ENCODE measurements around the gene NR2E1. TPM values are rescaled to one million over a fixed set of nuclear protein-coding genes. Genes with fewer than 3 reads are reported as not detected.

NR2E1 gene
- not detected in 2 replicates for total RNA-seq

DNA sequence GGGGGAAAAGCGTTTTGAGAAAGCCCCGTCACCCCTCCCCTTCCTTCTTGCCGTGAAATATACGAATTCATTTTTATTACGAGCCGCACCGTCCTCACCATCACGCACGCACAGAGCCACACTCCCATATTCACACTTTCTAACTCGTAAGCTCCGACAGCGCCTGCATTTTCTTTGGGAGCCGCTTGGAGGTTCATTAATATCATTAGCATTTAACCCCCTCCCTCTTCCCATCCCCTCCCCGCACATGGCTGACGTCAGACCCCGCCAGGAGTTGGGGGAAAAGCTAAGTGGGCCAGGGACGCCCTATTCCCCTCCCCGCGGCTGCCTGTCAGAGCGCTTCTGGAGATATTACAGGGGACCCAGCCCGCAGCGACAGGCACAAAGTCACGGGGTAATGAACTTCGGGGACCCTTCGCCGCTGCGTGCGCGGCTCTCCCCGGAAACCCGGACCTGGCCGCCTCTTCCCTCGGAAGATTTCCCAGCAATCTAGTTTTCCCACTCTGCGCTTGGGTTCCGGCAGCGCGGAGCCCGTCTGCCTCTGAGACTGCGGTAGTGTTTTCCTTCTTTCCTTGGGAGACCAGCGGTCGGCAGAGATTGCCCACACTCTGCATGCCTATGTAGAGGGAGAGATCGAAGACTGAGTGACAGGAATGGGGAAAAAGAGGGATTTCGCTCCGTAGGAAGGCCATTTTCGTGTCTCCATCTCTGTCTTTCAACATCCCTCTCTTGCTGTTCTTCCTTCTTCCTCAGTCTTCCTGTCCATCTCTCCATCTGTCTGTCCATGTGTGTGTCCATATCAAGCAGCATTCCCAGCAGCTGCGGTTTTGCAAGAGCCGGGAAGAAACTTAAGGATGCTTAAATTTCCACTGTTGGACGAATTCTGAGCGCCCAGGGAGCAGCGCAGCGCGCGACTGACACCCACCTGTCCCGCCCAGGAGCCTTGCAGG lies at the start of gene NR2E1:
Gene NR2E1, plus strand, starts transcription at position 309 of the 950 bp plus-strand sequence. CDS start 744 bp downstream, outside the sequence.
- DNase-seq (ENCODE audit: low read depth) = no peak

GRCh38 chr6:108116546-108117426 lies 49.0 kb upstream of the NR2E1 start:
- DNase-seq (ENCODE audit: low read depth) = no peak

DNA sequence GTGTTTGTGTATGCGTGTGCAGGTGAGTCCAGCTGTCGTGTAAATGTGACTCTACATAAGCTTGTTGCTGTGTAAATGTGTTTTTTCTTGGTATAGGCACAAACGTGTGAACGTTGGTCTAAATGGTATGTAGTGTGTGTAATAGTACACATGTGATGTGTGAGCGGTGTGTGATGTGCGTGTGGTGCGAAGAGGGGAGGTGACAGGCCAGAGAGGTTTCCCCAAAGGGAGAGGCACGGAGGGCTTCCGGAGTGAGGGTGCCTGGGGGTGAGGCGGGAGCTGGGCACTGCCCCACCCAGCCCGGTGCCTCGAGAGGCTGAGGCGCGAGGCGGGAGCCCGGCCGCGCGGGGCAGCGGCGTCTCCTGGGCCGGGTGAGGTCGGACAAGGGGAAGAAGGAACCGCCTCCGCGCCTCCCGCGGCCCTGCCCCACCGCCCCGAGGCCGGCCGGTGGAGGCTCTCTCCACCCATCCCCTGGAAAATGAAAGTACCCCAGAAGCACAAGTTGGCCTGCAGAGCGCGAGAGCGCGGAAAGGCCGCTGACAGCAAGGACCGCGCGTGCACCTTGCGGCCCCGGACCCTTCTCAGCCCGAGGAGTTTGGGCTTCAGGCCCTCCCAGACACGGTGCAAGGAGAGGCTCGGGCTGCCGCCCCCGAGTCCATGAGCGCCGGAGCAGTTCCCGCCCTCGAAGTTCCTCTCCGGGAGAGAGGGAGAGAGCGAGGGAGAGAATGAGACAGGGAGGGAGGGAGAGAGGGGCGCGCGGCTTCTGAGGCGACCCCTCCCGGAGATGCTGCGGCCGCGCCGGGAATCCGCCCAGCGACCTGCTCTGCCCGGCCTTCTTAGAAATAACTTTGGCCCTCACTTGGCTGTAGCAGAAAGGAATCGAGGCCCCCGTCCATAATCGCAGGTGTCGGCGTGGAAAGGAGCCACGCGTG lies 48.1 kb upstream of the NR2E1 start:
- DNase-seq (ENCODE audit: low read depth) = no peak

DNA sequence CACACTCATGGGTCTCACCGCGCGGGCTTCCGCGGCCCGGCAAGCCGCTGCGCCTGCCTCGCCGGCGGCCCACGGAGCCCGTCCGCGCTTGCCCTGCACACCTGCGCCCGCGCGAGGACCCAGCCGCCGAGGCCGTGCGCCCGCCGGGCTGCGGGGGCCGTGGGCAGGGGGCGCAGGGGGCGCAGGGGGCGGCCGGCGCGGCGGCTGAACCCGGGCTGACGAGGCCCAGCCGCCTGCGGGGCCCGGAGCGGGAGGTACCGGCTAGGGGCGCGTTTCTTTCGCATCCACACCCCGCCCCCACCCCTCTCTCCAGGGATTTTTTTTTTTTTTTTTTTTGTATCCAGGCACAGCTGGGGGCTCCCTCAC lies 47.5 kb upstream of the NR2E1 start:
- DNase-seq (ENCODE audit: low read depth) = no peak

- DNase-seq (ENCODE audit: low read depth) = no peak
These were observed 46.7 kb upstream of the NR2E1 start for GRCh38 chr6:108118810-108119768.

DNA sequence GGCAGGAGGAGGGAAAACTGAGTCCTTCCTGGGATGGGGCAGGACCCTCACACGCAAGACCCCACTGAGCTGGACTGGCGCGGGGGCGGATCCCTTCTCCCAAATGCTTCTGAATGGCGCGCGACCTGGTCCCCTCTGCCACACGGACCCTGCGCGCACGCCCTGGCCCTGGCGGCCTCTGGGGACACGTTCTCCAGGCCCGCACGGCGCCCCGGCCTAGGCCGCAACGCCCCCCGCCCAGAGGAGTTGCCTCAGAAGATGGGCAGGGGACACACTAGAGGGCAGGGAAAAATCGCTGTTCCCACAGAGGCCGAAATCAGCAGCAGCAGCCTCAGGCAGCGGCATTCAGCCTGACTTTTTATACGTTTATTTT lies 46.1 kb upstream of the NR2E1 start:
- no peak for DNase-seq (ENCODE audit: low read depth)

- no peak for DNase-seq (ENCODE audit: low read depth)
These were observed 45.5 kb upstream of the NR2E1 start for GRCh38 chr6:108120311-108120710.

DNA sequence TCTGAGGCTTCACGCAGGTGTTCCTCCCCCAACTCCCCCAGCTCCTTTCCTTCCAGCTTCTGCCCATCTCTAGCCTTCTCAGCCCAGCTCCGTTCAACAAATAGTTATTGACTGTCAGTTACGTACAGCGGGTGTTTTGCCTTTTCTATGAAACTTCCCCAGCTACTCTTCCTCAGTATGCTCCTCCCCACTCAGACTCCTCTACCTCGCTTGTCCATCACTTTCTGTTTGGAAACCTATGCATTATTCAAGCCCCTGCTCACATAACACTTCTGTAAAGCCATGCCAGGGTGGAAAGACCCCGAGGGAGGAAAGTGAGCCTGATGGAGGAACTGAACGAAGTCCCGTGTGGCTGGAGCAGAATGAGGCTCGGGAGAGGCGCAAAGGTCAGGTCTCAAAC lies 44.2 kb upstream of the NR2E1 start:
- no peak for DNase-seq (ENCODE audit: low read depth)

GRCh38 chr6:108123481-108123929 lies 42.3 kb upstream of the NR2E1 start:
- DNase-seq (ENCODE audit: low read depth) = no peak

- no peak for DNase-seq (ENCODE audit: low read depth)
These were observed 41.9 kb upstream of the NR2E1 start for GRCh38 chr6:108123946-108124345.

- no peak for DNase-seq (ENCODE audit: low read depth)
These were observed 38.8 kb upstream of the NR2E1 start for GRCh38 chr6:108127056-108127455.

DNA sequence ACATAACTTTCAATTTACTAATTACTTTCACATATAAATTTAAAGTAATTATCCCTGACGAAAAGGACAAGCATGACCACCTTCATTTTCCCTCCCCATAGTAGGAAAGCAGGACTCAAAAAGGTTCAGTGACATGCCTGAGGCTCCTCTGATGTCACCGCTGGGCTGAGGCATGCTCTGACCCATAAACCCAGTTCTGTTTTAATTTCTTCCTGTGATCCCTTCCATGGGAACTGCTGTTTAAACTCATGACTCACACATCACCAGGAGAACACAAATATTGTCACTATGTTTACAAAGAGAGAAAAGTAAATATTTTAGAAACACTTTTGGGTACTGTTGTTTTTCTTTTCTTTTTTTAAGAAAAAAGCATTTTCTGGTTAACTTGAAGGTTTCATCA lies 38.0 kb upstream of the NR2E1 start:
- peak; percentile 86 for DNase-seq (ENCODE audit: low read depth)

DNA sequence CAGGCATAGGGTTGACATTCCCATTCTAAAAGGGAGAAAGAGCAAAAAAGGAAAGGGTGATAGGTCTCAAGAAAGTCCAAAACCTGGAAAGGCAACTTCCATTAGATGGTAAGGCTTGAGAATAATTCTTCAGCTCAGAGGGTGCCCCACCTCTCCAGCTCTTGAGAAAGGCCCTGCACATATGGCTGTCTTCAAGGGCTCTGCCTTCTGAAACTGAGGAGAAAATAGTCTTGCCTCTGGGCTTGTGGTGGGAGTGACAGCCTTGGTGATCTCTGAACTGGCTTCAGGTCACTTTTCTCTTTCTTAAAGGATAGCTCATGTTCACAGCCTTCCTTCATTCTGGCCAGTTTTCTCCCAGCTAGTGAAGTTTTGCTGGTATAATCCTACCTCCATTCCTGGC lies 35.6 kb upstream of the NR2E1 start:
- no peak for DNase-seq (ENCODE audit: low read depth)

DNA sequence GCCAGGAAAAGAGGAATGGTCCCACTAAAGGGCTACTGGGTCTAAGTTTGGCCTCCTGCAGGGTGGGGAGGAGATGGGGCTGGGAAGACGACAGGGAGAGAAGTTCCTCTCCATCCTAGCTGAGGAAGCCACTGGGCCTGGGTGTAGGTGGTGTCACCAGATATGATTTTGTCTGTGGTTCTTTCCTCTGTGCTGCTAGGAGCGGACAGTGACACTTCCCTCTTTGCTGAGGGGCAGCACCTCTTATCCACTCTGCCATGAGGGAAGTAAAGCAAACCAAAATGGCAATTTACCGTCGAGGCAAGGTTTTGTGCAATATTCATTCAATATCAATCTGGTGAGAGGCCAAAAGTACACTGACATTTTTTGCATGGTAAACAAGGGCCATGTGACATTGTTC lies 33.0 kb upstream of the NR2E1 start:
- DNase-seq (ENCODE audit: low read depth) = no peak

- peak; percentile 78 for DNase-seq (ENCODE audit: low read depth)
These were observed 32.1 kb upstream of the NR2E1 start for GRCh38 chr6:108133594-108134179.

GRCh38 chr6:108134213-108134970 lies 31.4 kb upstream of the NR2E1 start:
- no peak for DNase-seq (ENCODE audit: low read depth)

- no peak for DNase-seq (ENCODE audit: low read depth)
These were observed 23.6 kb upstream of the NR2E1 start for GRCh38 chr6:108142240-108142639.

- DNase-seq (ENCODE audit: low read depth) = no peak
These were observed 20.2 kb upstream of the NR2E1 start for GRCh38 chr6:108145639-108146038.

DNA sequence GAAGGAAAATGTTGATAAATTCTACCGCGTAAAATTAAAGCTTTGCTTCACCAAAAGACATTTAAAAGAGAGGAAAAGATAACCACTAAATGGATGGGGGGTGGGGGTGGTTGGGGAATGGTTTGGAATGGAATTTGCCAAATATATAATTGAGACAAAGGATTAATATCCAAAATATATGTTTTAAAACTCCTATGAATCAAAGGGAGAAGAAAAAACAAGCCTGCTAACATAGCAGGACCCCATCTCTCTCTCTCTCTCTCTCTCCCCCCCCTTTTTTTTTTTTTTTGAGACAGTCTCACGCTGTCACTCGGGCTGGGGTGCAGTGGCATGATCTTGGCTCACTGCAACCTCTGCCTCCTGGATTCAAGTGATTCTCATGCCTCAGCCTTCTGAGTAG lies 13.4 kb upstream of the NR2E1 start:
- DNase-seq (ENCODE audit: low read depth) = no peak

Data from renal cortical epithelial cell (primary cell).